Heart right ventricle (tissue), 16 donors: ENCODE results near the gene HPD. TPM values are rescaled to one million over a fixed set of nuclear protein-coding genes. Genes with fewer than 3 reads are reported as not detected.
A peak's percentile ranks its signal among the peaks of the same experiment; 100 is the strongest.

Source experiments
- ATAC-seq, 8 donors: fragments of 200-7000 bp; cut with Tn5 transposase; one replicate each; pipeline ENCODE4 v1.9.1; 2020; ENCODE audit warnings: mild to moderate bottlenecking in 8 of 8, moderate library complexity in 8 of 8, moderate number of reproducible peaks in 1 of 8
- DNase-seq, 2 donors: peaks; one replicate each; pipeline ENCODE4 v3.0.0-alpha.2; 2020
- H3K27ac ChIP-seq, 10 donors: fragments of 200-600 bp; sonication (generic) in 2 of 10; one replicate each; pipeline versions ENCODE4 v1.5.0 to v1.8.0; 2020 to 2022; ENCODE audit warnings: mild to moderate bottlenecking in 3 of 10
- H3K27me3 ChIP-seq, 7 donors: fragments of 200-600 bp; one replicate each; pipeline ENCODE4 v1.8.0; 2021 to 2022; ENCODE audit warnings: mild to moderate bottlenecking in 2 of 7
- H3K36me3 ChIP-seq, 9 donors: fragments of 200-600 bp; sonication (generic) in 1 of 9; one replicate each; pipeline versions ENCODE4 v1.5.0 to v1.8.0; 2020 to 2022; ENCODE audit warnings: mild to moderate bottlenecking in 2 of 9
- H3K4me1 ChIP-seq, 9 donors: fragments of 200-600 bp; sonication (generic) in 1 of 9; one replicate each; pipeline versions ENCODE4 v1.5.0 to v1.8.0; 2020 to 2022; ENCODE audit warnings: mild to moderate bottlenecking in 4 of 9
- H3K4me3 ChIP-seq, 10 donors: fragments of 200-600 bp; sonication (generic) in 2 of 10; one replicate each; pipeline versions ENCODE4 v1.5.0 to v1.8.0; 2020 to 2022; ENCODE audit warnings: mild to moderate bottlenecking in 7 of 10, moderate library complexity in 2 of 10
- H3K9me3 ChIP-seq, 11 donors: fragments of 200-600 bp in 10 of 11; sonication (generic) in 2 of 11; one replicate each; pipeline versions ENCODE4 v1.5.0 to v1.8.0; 2013 to 2022; ENCODE audit warnings: mild to moderate bottlenecking in 2 of 11, control low read depth in 1 of 11, moderate library complexity in 1 of 11
- WGBS, 2 donors: extraction: QIAGEN DNeasy Blood & Tissue Kit; methylation state at CpG; one replicate each; pipeline ENCODE4 v1.1.7; 2013; ENCODE audit warnings: inconsistent platforms in 1 of 2; 5-methylcytosine and 5-hydroxymethylcytosine counted together
- intact Hi-C, 10 donors: fragments of 100-400 bp; cut with DNase I; formaldehyde crosslinking; loops; one replicate each; pipeline versions ENCODE4 v1.11.1 to v1.14.2; 2022
- polyA plus RNA-seq, 2 donors: library from polyadenylated mRNA; stranded (reverse); fragments of 200-250 nt; gene quantifications; one replicate each; pipeline ENCODE4 v1.2.3, GENCODE V29; 2013
- total RNA-seq, 10 donors: library from RNA; stranded (reverse); fragmentation: NEBNext Ultra II Directional in 3 of 10; extraction: Animal tissue kit (Norgen Biotek cat#: 25700) in 3 of 10; gene quantifications; one replicate each; pipeline versions ENCODE4 v1.2.1 to v1.2.4, GENCODE V29; 2021 to 2023
- TF ChIP-seq, protein P1 (sequence below), 9 donors: fragments of 200-600 bp; sonication (generic) in 2 of 9; IDR thresholded peaks; one replicate each; pipeline versions ENCODE4 v1.5.0 to v1.8.0; 2021 to 2022; ENCODE audit warnings: antibody characterized with exemption in 9 of 9, mild to moderate bottlenecking in 5 of 9, moderate library complexity in 1 of 9
- donor health status: Arrhythmogenic right ventricular cardiomyopathy.
- donor health status: ischemic (EF 13 %, LVEDD 7.1; RV severe dilation, severe dysfunction).
- donor health status: healthy with polysubstance abuse.
- donor health status: DM: no; HTN: yes; CAD: no.
- donor health status: DM: no; HTN: no; CAD: no.
- donor health status: ischemic (EF 25% LVEDD 6.9; RV normal size, moderate dysfunction).
- donor health status: ischemic (EF 25% LVEDD 5.7; RV mildly dilated, moderate dysfunction).
- donor health status: healthy.
- donor health status: DM: yes; HTN: yes; CAD: no.
- donor health status: Ischemic cardiomyopathy.
- donor health status: ischemic (EF 35%, LVEDD 5.7; RV mildly dilated, moderate dysfunction).
- donor health status: nonischemic (EF 11% LVEDD 7.7; RV severe dilation, severe dysfunction).
- donor health status: DM: yes; HTN: yes; CAD: no.
- donor health status: PGD.
- donor health status: ischemic (EF 29% LVEDD 5.4; RV normal size, mild dysfunction).
- donor health status: nonischemic (EF 23%, LVEDD 6.1; RV moderate dilation, normal function).

HPD gene
- total and polyA plus RNA-seq, 12 donors = 0.24 to 3.4 (median 1.2) TPM

DNA sequence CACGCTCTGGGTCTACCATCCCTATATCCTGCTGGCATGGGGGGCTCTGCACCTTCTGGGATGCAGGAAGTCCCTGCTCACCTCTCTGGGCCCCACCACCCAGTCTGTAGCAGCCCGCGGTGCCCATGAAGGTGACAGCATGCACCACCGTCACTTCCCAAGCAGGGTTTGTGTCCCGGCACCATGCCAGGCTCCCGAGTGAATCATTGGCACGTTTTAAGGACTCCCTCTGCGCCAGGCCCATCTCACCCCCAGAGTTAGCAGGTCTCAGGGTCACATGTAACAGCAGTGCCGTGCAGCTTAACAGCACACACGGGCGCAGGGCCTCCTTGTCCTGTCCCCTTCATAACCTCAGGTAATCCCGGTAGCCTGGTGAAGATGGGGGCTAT lies 34.9 kb downstream of the HPD start:
- intact Hi-C loops = no loop called here
- Histone ChIP-seq H3K36me3 (peaks cover 5 to 98% (median 77%) of the 10 kb centered on the region in 9 donors), H3K4me3 (no peak overlapping the region), H3K4me1 (no peaks in the 10 kb centered on the region), H3K9me3 (no peaks in the 10 kb centered on the region), H3K27ac (no peak overlapping the region), H3K27me3 (no peaks in the 10 kb centered on the region)
- DNase-seq = no peak
- ATAC-seq = peak in 2 of 8 donors; percentile 6 to 21
- TF ChIP-seq, protein P1, sequence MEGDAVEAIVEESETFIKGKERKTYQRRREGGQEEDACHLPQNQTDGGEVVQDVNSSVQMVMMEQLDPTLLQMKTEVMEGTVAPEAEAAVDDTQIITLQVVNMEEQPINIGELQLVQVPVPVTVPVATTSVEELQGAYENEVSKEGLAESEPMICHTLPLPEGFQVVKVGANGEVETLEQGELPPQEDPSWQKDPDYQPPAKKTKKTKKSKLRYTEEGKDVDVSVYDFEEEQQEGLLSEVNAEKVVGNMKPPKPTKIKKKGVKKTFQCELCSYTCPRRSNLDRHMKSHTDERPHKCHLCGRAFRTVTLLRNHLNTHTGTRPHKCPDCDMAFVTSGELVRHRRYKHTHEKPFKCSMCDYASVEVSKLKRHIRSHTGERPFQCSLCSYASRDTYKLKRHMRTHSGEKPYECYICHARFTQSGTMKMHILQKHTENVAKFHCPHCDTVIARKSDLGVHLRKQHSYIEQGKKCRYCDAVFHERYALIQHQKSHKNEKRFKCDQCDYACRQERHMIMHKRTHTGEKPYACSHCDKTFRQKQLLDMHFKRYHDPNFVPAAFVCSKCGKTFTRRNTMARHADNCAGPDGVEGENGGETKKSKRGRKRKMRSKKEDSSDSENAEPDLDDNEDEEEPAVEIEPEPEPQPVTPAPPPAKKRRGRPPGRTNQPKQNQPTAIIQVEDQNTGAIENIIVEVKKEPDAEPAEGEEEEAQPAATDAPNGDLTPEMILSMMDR (IDR thresholded peaks at IDR 0.05) = no peak
- 74 to 77% methylated on average over 12 of the region's 12 CpGs for WGBS, 2 donors

DNA sequence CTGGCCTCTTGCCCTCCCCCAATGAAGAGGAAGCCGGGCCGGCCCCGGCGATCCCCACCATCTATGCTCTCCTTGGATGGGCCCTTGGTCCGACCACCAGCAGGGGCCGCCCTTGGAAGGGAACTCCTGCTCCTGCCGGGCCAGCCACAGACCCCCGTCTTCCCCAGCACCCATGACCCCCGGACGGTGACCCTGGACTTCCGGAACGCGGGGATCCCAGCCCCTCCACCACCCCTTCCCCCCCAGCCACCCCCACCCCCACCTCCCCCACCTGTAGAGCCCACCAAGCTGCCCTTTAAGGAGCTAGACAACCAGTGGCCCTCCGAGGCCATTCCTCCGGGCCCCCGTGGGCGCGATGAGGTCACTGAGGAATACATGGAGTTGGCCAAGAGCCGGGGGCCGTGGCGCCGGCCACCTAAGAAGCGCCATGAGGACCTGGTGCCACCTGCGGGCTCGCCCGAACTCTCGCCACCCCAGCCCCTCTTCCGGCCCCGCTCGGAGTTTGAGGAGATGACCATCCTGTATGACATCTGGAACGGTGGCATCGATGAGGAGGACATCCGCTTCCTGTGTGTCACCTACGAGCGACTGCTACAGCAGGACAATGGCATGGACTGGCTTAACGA lies 35.4 kb downstream of the HPD start:
- TF ChIP-seq, protein P1 (IDR thresholded peaks at IDR 0.05) = no peak
- WGBS, 2 donors = 86 to 93% methylated on average over 30 to 36 of the region's 36 CpGs
- no peak overlapping the region for H3K27ac ChIP-seq
- DNase-seq = no peak
- H3K36me3 ChIP-seq = peaks cover 5 to 98% (median 77%) of the 10 kb centered on the region in 9 donors
- no peak overlapping the region for H3K4me3 ChIP-seq
- H3K4me1 ChIP-seq = no peaks in the 10 kb centered on the region
- ATAC-seq = peak in 2 of 8 donors; percentile 2 to 7
- no peaks in the 10 kb centered on the region for H3K9me3 ChIP-seq
- no peaks in the 10 kb centered on the region for H3K27me3 ChIP-seq
- intact Hi-C loops = no loop called here

DNA sequence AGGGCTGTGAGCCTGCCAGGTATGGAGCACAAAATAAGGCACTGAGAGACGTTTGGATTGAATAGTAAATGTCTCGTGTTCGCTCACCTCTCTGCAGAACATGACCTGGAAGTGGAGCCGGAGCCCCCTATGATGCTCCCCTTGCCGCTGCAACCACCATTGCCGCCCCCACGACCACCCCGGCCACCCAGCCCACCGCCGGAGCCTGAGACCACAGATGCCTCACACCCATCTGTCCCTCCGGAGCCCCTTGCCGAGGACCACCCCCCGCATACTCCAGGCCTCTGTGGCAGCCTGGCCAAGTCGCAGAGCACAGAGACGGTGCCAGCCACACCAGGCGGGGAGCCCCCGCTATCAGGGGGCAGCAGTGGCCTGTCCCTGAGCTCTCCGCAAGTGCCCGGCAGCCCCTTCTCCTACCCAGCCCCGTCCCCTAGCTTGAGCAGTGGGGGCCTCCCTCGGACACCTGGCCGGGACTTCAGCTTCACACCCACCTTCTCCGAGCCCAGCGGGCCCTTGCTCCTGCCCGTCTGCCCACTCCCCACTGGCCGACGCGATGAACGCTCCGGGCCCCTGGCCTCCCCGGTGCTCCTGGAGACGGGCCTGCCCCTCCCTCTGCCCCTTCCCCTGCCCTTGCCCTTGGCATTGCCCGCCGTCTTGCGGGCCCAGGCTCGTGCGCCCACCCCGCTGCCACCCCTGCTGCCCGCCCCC lies 36.1 kb downstream of the HPD start:
- no peak overlapping the region for H3K4me3 ChIP-seq
- intact Hi-C loops = no loop called here
- WGBS, 2 donors = 91 to 92% methylated on average over 36 to 39 of the region's 39 CpGs
- H3K27ac ChIP-seq = no peak overlapping the region
- ATAC-seq = peak in 3 of 8 donors; percentile 3 to 29 (median 7)
- H3K4me1 ChIP-seq = no peaks in the 10 kb centered on the region
- TF ChIP-seq, protein P1 (IDR thresholded peaks at IDR 0.05) = no peak
- H3K27me3 ChIP-seq = no peaks in the 10 kb centered on the region
- no peak for DNase-seq
- no peaks in the 10 kb centered on the region for H3K9me3 ChIP-seq
- peaks cover 5 to 98% (median 77%) of the 10 kb centered on the region in 9 donors for H3K36me3 ChIP-seq

DNA sequence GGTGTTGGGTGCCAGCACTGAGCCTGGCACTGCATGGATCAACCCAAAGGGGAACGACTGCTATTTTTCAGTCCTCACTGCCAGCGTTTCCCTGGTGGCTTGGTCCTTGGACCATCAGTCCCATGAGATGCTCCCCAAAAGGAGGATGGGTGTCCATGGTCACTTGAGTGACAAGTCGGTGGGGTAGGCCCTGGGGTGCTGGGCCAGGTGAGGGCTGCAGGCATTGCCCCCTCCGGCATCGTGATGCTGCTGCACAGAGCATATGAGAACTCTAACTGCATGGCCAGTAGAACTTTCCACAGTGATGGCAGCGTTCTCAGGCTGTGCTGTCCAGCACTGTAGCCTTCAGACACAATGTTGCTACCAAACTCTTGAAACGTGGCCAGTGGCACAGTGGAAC lies 38.6 kb downstream of the HPD start:
- Histone ChIP-seq H3K27ac (no peak overlapping the region), H3K27me3 (no peaks in the 10 kb centered on the region), H3K9me3 (no peaks in the 10 kb centered on the region), H3K4me1 (no peaks in the 10 kb centered on the region), H3K36me3 (peaks cover 11 to 100% (median 79%) of the 10 kb centered on the region in 9 donors), H3K4me3 (no peak overlapping the region)
- ATAC-seq (no peak), DNase-seq (no peak)
- TF ChIP-seq, protein P1 (IDR thresholded peaks at IDR 0.05) = no peak
- 85 to 89% methylated on average over 7 of the region's 7 CpGs for WGBS, 2 donors
- intact Hi-C loops = no loop called here
